NT2/D1 (cell line): ENCODE data around the gene RNLS.

Experiments
- DNase-seq: peaks from one replicate; pipeline ENCODE4 v3.0.0-alpha.2; 2011; ENCODE audit warnings: low read depth, low spot score
- H3K27me3 ChIP-seq: 2 replicates; pipeline ENCODE4 v1.6.0; 2011; ENCODE audit warnings: mild to moderate bottlenecking; ENCODE audit not compliant: insufficient read length, insufficient read depth
- H3K36me3 ChIP-seq: 2 replicates; pipeline ENCODE4 v1.6.1; 2011; ENCODE audit warnings: mild to moderate bottlenecking, low read length, mixed read lengths; ENCODE audit not compliant: insufficient read depth, insufficient read length
- H3K4me1 ChIP-seq: 2 replicates; pipeline ENCODE4 v1.5.1; 2011; ENCODE audit not compliant: insufficient read depth, insufficient read length
- H3K4me3 ChIP-seq: 2 replicates; pipeline ENCODE4 v1.5.1; 2011; ENCODE audit warnings: low read depth; ENCODE audit not compliant: insufficient read length
- H3K9ac ChIP-seq: 2 replicates; pipeline ENCODE4 v1.6.0; 2011; ENCODE audit warnings: low read depth; ENCODE audit not compliant: insufficient read length
- H3K9me3 ChIP-seq: 2 replicates; pipeline ENCODE4 v1.5.1; 2011; ENCODE audit warnings: mild to moderate bottlenecking, low read length; ENCODE audit not compliant: insufficient read depth
- SUZ12 ChIP-seq: IDR thresholded peaks from 2 replicates; pipeline ENCODE4 v1.6.1; 2011; ENCODE audit not compliant: insufficient read length, insufficient read depth; ENCODE audit errors: extremely low read depth
- YY1 ChIP-seq: IDR thresholded peaks from 2 replicates; pipeline ENCODE4 v1.6.1; 2011; ENCODE audit not compliant: insufficient read length, insufficient read depth
- ZNF274 ChIP-seq: IDR thresholded peaks from 2 replicates; pipeline ENCODE4 v1.6.1; 2011; ENCODE audit warnings: mild to moderate bottlenecking, low read depth, low read length

Gene RNLS

DNA sequence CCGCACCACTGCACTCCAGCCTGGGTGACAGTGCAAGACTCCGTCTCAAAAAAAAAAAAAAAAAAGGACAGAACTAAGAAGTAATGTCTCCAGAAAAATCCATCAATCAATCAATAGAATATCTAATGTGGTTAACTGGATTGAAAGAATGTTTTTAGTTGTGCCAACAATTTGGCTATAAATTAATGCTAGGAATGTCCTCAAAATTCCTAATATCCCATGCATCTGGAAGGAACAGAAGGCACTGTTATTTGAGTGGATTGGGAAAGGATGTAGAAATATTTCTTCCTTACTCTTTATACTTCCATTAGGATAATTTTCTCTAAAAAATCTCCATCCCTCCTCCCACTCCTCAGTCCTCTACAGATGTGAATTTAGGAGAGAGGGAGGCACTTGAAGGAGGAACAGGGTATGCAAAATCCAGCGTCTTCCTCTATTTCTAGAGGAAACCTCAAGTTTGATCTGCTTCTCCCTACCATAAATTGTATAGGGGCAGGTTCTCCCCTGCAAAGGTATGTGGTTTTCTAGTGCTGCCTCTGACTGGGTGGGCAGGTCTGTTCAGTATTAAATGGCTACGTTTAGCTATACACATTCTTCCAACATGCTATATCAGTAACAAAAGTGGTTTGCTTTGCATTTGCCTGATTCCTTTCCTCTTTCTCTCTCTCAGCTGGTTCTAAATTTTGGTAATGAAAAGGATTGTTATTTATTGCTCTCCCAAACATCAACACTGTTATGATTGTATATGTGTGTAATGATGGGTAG is 54.1 kb downstream of the RNLS start:
- Histone ChIP-seq H3K27me3 (no peaks in the 10 kb centered on the region), H3K36me3 (no peaks in the 10 kb centered on the region), H3K9me3 (no peaks in the 10 kb centered on the region), H3K4me1 (no peaks in the 10 kb centered on the region), H3K9ac (no peak overlapping the region), H3K4me3 (no peak overlapping the region)
- no peak for DNase-seq
- TF ChIP-seq YY1 (no peak), ZNF274 (no peak), SUZ12 (no peak)

DNA sequence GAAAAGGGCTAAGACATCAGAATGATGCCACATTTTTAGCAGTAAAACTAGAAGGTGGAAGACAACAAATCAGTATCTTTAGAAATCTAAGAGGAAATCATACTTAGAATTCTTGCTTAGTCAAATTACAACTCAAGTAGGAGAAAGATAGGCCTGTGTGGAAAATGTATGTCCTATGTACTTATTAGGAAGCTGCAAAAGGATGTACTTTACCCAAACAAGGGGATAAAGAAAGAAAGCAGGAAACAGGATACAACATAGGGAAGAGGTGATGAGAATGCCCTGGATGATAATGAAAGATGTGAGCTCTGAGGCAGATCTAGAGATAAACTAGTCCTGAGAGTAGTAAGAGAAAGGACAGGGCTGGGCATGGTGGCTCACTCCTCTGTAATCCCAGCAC is 54.9 kb downstream of the RNLS start:
- Histone ChIP-seq H3K27me3 (no peaks in the 10 kb centered on the region), H3K9me3 (no peaks in the 10 kb centered on the region), H3K9ac (no peak overlapping the region), H3K4me1 (no peaks in the 10 kb centered on the region), H3K4me3 (no peak overlapping the region), H3K36me3 (no peaks in the 10 kb centered on the region)
- TF ChIP-seq YY1 (no peak), SUZ12 (no peak), ZNF274 (no peak)
- DNase-seq: no peak

DNA sequence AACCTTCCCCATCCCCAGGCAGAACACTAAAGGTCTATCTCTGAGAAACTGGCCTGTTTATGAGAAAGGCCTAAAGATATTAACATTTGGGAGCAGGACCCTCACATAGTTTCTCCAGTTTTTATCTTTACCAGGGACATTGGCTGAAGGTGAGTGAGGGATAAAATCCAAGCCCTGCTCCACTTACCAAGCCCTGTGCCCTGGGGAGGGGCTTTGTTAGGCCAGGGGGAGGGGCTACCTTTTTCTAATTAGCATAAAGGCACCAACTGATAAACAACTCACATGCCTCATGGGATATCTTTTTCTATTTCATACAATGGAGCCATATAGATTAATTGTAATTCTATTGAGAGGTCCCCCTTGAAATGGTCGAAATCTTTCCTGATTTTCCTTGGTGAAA is 55.9 kb downstream of the RNLS start:
- no peaks in the 10 kb centered on the region for H3K4me1 ChIP-seq
- no peak overlapping the region for H3K9ac ChIP-seq
- no peak overlapping the region for H3K4me3 ChIP-seq
- no peak for TF ChIP-seq ZNF274
- TF ChIP-seq YY1: no peak
- no peak for TF ChIP-seq SUZ12
- no peaks in the 10 kb centered on the region for H3K27me3 ChIP-seq
- no peaks in the 10 kb centered on the region for H3K36me3 ChIP-seq
- H3K9me3 ChIP-seq: no peaks in the 10 kb centered on the region
- DNase-seq: no peak

DNA sequence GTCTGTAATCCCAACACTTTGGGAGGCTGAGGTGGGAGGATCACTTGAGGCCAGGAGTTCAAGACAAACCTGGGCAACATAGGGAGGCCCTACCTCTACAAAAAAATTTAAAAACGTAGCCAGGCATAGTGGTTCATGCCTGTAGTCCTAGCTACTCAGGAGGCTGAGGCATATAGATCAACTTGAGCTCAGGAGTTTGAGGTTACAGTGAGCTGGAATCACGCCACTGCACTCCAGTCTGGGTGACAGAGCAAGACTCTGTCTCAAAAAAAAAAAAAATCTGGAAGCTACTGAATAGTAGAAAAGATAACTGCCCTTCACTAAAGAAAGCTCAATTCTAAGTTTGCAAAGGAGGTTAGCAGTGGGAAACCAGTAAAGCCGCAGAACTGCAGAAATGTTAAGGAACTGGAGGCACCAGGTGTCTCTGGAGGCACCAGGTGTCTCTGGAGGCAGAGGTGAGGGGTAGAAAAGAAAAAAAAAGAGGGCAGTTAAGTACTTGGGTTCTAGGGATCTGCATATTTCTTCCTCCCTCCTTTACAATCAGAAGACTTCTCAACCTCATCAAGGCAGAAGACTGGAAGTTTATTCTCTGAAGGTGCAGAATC is 56.5 kb downstream of the RNLS start:
- no peak overlapping the region for H3K4me3 ChIP-seq
- H3K4me1 ChIP-seq: no peaks in the 10 kb centered on the region
- TF ChIP-seq SUZ12 (no peak), ZNF274 (no peak), YY1 (no peak)
- no peaks in the 10 kb centered on the region for H3K9me3 ChIP-seq
- no peaks in the 10 kb centered on the region for H3K27me3 ChIP-seq
- H3K36me3 ChIP-seq: no peaks in the 10 kb centered on the region
- DNase-seq: no peak
- no peak overlapping the region for H3K9ac ChIP-seq

DNA sequence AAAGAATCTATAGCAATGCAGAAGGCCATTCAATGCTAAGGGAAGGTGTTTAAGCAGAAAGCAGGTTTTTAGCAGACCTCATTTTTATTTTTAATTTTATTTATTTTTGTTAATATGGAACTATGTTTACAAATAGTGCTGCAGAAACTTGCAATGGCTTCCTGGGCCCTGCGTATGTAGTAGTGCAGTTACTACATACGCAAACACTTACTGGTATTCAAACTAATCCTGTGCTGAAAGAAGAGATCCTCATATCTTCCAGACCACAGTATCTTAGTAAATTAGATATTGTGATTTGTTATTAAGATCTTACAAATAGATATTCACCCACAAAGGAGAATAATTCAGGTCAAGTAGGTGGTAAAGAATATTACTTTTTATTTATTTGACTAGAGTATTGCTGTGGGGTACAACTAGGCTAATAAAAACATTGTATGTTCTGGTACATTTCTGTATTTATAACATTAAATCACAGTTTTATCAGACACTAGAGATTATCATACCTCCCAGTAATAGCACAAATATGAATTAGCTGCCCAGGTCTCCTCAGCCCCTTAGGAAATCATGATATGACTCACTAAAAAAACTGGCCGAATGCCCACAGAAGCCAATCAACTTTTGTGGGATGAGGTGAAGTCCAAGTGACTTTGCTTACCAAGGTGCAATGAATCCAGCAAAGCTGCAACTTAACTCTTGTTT is 57.6 kb downstream of the RNLS start:
- TF ChIP-seq ZNF274: no peak
- TF ChIP-seq SUZ12: no peak
- TF ChIP-seq YY1: no peak
- Histone ChIP-seq H3K36me3 (no peaks in the 10 kb centered on the region), H3K4me1 (no peaks in the 10 kb centered on the region), H3K9me3 (no peaks in the 10 kb centered on the region), H3K9ac (no peak overlapping the region), H3K4me3 (no peak overlapping the region), H3K27me3 (no peaks in the 10 kb centered on the region)
- no peak for DNase-seq

DNA sequence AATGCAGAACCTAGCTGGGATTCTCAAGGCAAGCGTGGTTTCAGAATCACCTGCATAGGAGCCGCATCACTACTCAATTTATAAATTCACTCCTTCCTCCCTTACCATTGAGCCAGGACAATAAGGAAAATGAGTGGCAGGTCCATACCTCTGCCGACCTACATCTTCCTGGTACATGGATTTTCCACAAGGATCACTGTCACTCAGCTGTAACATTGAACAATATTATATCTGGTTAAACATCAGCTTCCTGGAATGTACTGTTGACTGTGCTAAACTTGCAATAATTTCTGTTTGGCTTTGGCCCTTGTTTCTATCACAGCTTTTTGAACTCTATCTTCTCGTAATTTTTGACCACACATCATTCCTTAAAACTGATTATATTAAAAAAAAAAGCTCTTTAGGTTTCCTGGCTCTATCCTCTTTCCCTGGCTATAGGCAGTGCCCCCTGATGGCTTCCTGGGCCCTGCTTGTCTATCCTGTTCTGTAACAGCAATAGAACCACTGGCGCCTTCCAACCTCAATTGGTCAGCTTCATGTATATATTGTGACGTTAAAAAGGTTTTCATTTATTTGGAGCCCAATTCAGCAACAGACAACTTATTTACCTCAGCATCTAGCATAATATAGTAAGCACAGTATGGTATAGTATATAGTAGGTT is 59.2 kb downstream of the RNLS start:
- no peaks in the 10 kb centered on the region for H3K36me3 ChIP-seq
- no peak for TF ChIP-seq ZNF274
- TF ChIP-seq SUZ12: no peak
- TF ChIP-seq YY1: no peak
- no peak overlapping the region for H3K4me3 ChIP-seq
- no peaks in the 10 kb centered on the region for H3K9me3 ChIP-seq
- DNase-seq: no peak
- no peaks in the 10 kb centered on the region for H3K27me3 ChIP-seq
- H3K4me1 ChIP-seq: no peaks in the 10 kb centered on the region
- H3K9ac ChIP-seq: no peak overlapping the region

DNA sequence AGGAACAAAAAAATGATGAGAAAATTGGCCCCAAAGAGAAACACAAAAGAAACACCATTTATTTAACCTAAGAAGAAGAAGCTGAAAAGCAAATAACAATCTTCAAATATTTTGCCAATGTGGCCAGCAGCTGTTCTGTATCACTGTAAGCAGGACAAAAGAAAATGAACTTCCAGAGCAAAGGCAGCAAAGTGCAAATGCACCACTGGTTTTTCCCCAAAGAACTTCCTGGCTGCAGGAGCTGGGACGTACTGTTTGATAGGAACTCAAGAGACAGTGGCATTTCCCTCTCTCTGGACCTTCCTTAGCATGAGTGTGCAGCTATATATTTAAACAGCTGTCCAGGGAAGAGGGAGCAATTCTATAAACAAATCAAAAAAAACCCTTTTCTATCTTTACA is 60.4 kb downstream of the RNLS start:
- no peaks in the 10 kb centered on the region for H3K36me3 ChIP-seq
- no peak for TF ChIP-seq YY1
- no peak for TF ChIP-seq ZNF274
- TF ChIP-seq SUZ12: no peak

More for the DNA sequence above, 60.4 kb downstream of the RNLS start:
- H3K9me3 ChIP-seq: no peaks in the 10 kb centered on the region
- no peak overlapping the region for H3K9ac ChIP-seq
- H3K4me1 ChIP-seq: no peaks in the 10 kb centered on the region
- no peaks in the 10 kb centered on the region for H3K27me3 ChIP-seq
- DNase-seq: no peak
- no peak overlapping the region for H3K4me3 ChIP-seq
